NCI-H2227 treated with DMSO at 0.1 percent for 48 hours (cell line): ENCODE measurements around the gene DMD.
"Not testable (repeated sequence)": the region's sequence is repeated elsewhere in the genome, so short reads cannot be mapped to it uniquely, and the experiment has no call there.

Experiments used
- DNase-seq: peaks from one replicate; lab custom pipeline; 2025; lab: John Stamatoyannopoulos, UW

The DMD gene

GRCh38 chrX:32016195-32016594 lies 1195.2 kb downstream of the DMD start:
- no peak for DNase-seq

GRCh38 chrX:32010948-32011347 lies 1200.4 kb downstream of the DMD start:
- DNase-seq = no peak

- DNase-seq = no peak
These were observed 1201.1 kb downstream of the DMD start for GRCh38 chrX:32010212-32010611.

GRCh38 chrX:31993637-31994036 lies 1217.7 kb downstream of the DMD start:
- no peak for DNase-seq

- DNase-seq = no peak
These were observed 1222.4 kb downstream of the DMD start for GRCh38 chrX:31988975-31989374.

- no peak for DNase-seq
These were observed 1229.7 kb downstream of the DMD start for GRCh38 chrX:31981546-31982062.

- DNase-seq = no peak
These were observed 1241.6 kb downstream of the DMD start for GRCh38 chrX:31969714-31970113.

- no peak for DNase-seq
These were observed 1249.1 kb downstream of the DMD start for GRCh38 chrX:31962256-31962655.

GRCh38 chrX:31934842-31935370 lies 1276.4 kb downstream of the DMD start:
- no peak for DNase-seq

GRCh38 chrX:31934015-31934414 lies 1277.3 kb downstream of the DMD start:
- DNase-seq = no peak

GRCh38 chrX:31932769-31933168 lies 1278.6 kb downstream of the DMD start:
- no peak for DNase-seq

GRCh38 chrX:31932320-31932719 lies 1279.0 kb downstream of the DMD start:
- not testable (repeated sequence) for DNase-seq

GRCh38 chrX:31931225-31931624 lies 1280.1 kb downstream of the DMD start:
- no peak for DNase-seq

- DNase-seq = no peak
These were observed 1282.0 kb downstream of the DMD start for GRCh38 chrX:31929366-31929765.

GRCh38 chrX:31921236-31921635 lies 1290.1 kb downstream of the DMD start:
- DNase-seq = no peak

GRCh38 chrX:31909850-31910572 lies 1301.3 kb downstream of the DMD start:
- no peak for DNase-seq

- no peak for DNase-seq
These were observed 1317.2 kb downstream of the DMD start for GRCh38 chrX:31894152-31894551.

- DNase-seq = no peak
These were observed 1317.8 kb downstream of the DMD start for GRCh38 chrX:31893525-31893924.

GRCh38 chrX:31889088-31889487 lies 1322.3 kb downstream of the DMD start:
- no peak for DNase-seq

- DNase-seq = no peak
These were observed 1326.8 kb downstream of the DMD start for GRCh38 chrX:31884535-31884934.

- DNase-seq = no peak
These were observed 1339.3 kb downstream of the DMD start for GRCh38 chrX:31872007-31872406.

GRCh38 chrX:31870267-31870666 lies 1341.1 kb downstream of the DMD start:
- DNase-seq = no peak

- no peak for DNase-seq
These were observed 1350.7 kb downstream of the DMD start for GRCh38 chrX:31860686-31861085.

- no peak for DNase-seq
These were observed 1352.4 kb downstream of the DMD start for GRCh38 chrX:31858915-31859314.
